Measurements from ENCODE around the gene RAB37.

The RAB37 gene

DNA sequence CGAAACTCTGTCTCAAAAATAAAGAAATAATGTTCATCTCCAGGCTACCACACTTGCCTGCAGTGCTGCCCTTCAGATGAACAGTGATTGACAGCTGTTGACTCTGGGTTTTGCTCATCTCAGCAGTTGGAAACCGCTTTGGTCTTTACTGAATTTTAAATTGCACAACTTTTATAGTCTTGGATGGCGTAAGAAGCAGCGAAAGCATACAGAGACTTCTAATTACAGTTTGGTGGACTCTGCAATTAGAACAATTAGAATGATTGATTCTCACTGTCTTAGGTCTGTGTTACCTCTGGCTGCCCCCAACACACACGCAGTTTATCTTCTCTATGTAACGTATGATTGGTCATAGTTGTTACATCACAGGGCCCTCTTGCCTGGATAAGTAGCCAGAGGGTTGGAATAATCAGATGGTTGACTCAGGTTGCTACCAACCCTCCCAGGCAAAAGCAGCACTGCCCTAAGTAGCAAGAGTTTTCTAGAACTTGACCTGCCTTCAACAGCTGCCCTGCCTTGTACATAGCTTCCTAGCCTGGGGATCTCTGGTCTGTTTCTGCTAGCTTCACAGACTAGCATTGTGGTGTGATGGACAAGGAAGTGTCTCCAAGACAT, 41.0 kb downstream of the RAB37 start:
- no peak for DNase-seq (ENCODE audit: low read depth in 2 of 2)

- no peak for DNase-seq (ENCODE audit: low read depth in 2 of 2)
Observed at GRCh38 chr17:74778960-74779359, 41.9 kb downstream of the RAB37 start.

- DNase-seq (ENCODE audit: low read depth in 2 of 2), result no peak
Observed at GRCh38 chr17:74779501-74779900, 42.4 kb downstream of the RAB37 start.

DNA sequence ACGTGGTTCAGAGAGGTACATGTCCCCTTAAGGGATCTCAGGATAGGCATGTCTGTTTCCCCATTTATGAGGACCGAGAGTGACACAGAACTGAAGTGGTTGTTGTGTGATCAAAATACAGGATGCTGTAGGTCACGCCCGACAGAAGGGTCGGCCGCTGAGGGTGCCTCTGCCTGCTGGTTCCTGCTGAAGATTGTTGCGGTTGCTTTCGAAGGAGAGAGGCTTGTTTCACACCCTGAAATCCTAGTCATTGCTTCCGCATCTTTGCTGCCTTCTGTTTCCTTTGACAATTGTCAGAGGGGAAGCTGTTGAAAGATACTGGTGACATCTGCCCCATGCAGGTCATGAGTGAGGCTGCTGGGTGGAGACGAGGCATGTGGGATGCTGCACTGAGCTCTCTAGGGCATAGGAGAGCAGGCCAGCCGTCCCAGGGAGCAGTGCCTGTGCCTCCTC, 42.9 kb downstream of the RAB37 start:
- DNase-seq (ENCODE audit: low read depth in 2 of 2), result peak; percentile 18 to 38

GRCh38 chr17:74780443-74781238, 43.6 kb downstream of the RAB37 start:
- no peak for DNase-seq (ENCODE audit: low read depth in 2 of 2)

GRCh38 chr17:74782571-74782970, 45.5 kb downstream of the RAB37 start:
- DNase-seq (ENCODE audit: low read depth in 2 of 2), result no peak

- DNase-seq (ENCODE audit: low read depth in 2 of 2), result no peak
Observed at GRCh38 chr17:74784125-74784810, 47.2 kb downstream of the RAB37 start.

DNA sequence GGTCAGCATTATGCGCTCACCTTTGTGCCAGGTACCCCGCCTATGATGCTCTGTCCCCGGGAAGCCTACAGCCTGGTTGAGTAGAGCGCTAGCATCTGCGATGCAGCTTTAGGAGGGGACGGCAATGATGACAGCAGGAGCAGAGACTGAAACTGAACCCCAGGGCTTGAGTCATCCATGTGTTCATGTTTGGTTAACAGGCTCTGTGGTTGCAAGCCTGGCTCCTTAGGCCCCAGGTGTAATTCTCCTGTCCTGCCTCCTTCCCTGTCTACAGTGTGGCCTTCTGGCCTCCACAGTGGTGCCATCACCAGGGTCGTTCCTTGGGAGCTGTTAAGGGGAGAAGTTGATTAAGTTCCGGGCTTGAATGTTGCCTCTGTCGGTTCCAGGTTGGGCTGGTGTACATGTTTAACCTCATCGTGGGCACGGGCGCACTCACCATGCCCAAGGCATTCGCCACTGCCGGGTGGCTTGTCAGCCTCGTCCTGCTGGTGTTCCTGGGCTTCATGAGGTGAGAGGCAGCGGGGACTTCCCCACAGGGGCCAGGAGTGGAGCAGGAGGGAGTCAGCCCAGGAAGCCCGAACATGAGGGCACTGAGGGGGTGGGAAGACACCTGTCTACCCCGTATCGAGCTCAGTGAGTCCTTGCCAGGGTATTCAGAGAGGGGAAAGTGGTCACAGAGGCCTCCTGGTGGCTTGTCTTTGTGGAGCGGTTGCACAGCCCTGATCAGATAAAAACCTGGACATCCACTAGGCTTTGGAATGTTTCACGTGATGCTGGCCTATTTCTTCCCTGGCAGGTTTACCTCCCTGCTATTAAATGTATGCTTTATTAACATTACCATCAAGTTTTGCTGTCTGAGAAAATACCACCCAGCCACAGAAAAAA, 48.3 kb downstream of the RAB37 start:
- no peak for DNase-seq (ENCODE audit: low read depth in 2 of 2)

- DNase-seq (ENCODE audit: low read depth in 2 of 2), result no peak
Observed at GRCh38 chr17:74785981-74786360, 48.9 kb downstream of the RAB37 start.

DNA sequence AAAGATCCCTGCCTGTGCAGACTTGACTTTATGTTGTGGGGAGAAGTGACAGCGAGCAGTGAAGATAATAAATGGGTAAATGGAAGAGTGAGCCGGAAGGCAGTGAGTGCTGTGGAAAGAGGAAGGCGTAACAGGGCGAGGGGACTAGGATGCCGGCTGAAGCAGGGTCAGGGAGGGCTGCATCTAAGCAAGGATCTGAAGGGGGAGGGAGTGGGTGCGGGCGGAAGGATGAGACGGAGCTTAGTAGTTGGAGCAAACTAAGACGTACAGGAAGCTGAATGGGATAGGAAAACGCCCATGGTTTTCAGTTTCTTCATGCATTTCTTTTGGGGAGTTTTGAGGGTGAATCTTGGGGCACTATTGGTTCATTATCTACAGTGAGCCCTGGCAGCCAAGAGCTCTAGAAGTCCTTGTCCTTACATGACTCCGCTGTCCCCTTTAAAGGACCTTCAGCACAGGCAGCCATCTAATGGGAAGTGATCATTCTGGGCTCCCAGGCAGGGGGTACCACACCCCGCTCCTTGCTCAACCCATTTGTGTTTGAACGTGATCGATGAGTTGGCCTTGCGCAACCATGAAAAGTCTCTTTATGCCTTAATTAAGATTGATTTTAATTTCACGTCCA, 49.5 kb downstream of the RAB37 start:
- no peak for DNase-seq (ENCODE audit: low read depth in 2 of 2)

- no peak for DNase-seq (ENCODE audit: low read depth in 2 of 2)
Observed at GRCh38 chr17:74790161-74791058, 53.4 kb downstream of the RAB37 start.

DNA sequence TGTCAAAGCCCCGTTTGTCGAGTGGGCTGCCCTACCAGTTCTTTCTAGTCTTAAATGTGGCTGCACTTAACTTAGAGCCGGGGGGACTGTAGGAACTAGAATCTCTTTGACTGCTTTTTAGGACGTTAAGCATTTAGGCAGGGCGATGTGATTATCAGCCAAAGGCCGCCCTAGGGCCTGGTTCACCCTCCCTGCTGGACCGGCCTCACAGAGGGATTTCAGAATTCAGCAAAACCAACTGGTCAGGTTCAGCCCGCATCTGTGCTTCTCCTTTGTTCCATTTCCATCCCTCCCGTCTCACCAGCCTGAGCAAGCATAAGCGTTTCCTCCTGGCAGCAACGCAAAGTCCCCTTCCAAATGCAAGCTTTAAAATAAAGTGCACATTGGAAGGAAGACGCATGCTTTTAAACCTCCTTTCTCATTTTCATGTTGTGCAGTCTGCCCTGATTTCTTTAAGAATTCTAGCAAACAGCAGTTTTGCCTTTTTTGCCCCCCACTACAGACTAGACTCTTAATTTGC, 55.6 kb downstream of the RAB37 start:
- no peak for DNase-seq (ENCODE audit: low read depth in 2 of 2)

GRCh38 chr17:74795327-74796020, 58.4 kb downstream of the RAB37 start:
- DNase-seq (ENCODE audit: low read depth in 2 of 2), result no peak

- no peak for DNase-seq (ENCODE audit: low read depth in 2 of 2)
Observed at GRCh38 chr17:74796211-74796610, 59.2 kb downstream of the RAB37 start.

- DNase-seq (ENCODE audit: low read depth in 2 of 2), result no peak
Observed at GRCh38 chr17:74796866-74797265, 59.8 kb downstream of the RAB37 start.
